ENCODE measurements around the gene SLC35C1. TPM values are rescaled to one million over a fixed set of nuclear protein-coding genes. Genes with fewer than 3 reads are reported as not detected.

Gene SLC35C1
- total and polyA plus RNA-seq, 9 of the 15 experiments (the other 6 are each of a cell fraction or from before 2014, with no cell fraction given), result 0.65 to 13.1 (median 2.4) TPM

- TF ChIP-seq JUND (IDR thresholded peaks at IDR 0.05; ENCODE audit: borderline replicate concordance, low read depth, low read length) (0 out of 2 replicates have a peak, but pooled peaks have one; percentile 17), JUND (tag; IDR thresholded peaks at IDR 0.05; ENCODE audit: borderline replicate concordance, low read depth, low read length) (no peak; the same call in 2 of the 3 replicates), ZC3H4 (CRISPR knock-in tag; IDR thresholded peaks at IDR 0.05; ENCODE audit: borderline replicate concordance) (no peak), NFRKB (IDR thresholded peaks at IDR 0.05; ENCODE audit: low read depth) (no peak), YBX1 (IDR thresholded peaks at IDR 0.05) (no peak), NFXL1 (CRISPR knock-in tag; IDR thresholded peaks at IDR 0.05) (no peak), ELF1 (tag; IDR thresholded peaks at IDR 0.05) (peak; percentile 66), HDAC8 (tag; IDR thresholded peaks at IDR 0.05) (no peak), CBX5 (IDR thresholded peaks at IDR 0.05; ENCODE audit: borderline replicate concordance, low read depth) (no peak), GTF3C2 (IDR thresholded peaks at IDR 0.05; ENCODE audit: borderline replicate concordance, extremely low read depth, insufficient read length) (no peak), TRIM24 (IDR thresholded peaks at IDR 0.05) (no peak), MYNN (IDR thresholded peaks at IDR 0.05) (no peak), MYNN (CRISPR knock-in tag; IDR thresholded peaks at IDR 0.05) (no peak), NR2C1 (IDR thresholded peaks at IDR 0.05) (no peak), NR2C1 (tag; IDR thresholded peaks at IDR 0.05) (no peak), ZNF174 (CRISPR knock-in tag; IDR thresholded peaks at IDR 0.05) (no peak), RBBP5 (IDR thresholded peaks at IDR 0.05; ENCODE audit: borderline replicate concordance, insufficient read depth, low read length, poor library complexity, severe bottlenecking) (no peak), ZBTB2 (IDR thresholded peaks at IDR 0.05) (no peak), NFE2L1 (tag; IDR thresholded peaks at IDR 0.05; ENCODE audit: borderline replicate concordance, low read depth) (no peak), KLF16 (IDR thresholded peaks at IDR 0.05) (no peak), STAT5A (IDR thresholded peaks at IDR 0.05; ENCODE audit: borderline replicate concordance, low read length) (peak; percentile 93), HBP1 (CRISPR knock-in tag; IDR thresholded peaks at IDR 0.05) (no peak), ZNF785 (CRISPR knock-in tag; IDR thresholded peaks at IDR 0.05) (no peak), E4F1 (CRISPR knock-in tag; IDR thresholded peaks at IDR 0.05; ENCODE audit: borderline replicate concordance) (no peak)
These were observed 29.4 kb downstream of the SLC35C1 start (continued) for GRCh38 chr11:45834298-45834756.

All from K562 (cell line).